C4-2B (cell line): ENCODE data around the gene PEX3.

Source experiments
- ZFX ChIP-seq: fragments of 450-650 bp; IDR thresholded peaks from 2 replicates; pipeline ENCODE4 v1.6.1; 2017
- TF ChIP-seq, protein P1 (sequence below): fragments of 450-650 bp; conservative IDR thresholded peaks from 2 replicates; pipeline ENCODE4 v1.5.1; 2017; ENCODE audit warnings: mild to moderate bottlenecking

DNA sequence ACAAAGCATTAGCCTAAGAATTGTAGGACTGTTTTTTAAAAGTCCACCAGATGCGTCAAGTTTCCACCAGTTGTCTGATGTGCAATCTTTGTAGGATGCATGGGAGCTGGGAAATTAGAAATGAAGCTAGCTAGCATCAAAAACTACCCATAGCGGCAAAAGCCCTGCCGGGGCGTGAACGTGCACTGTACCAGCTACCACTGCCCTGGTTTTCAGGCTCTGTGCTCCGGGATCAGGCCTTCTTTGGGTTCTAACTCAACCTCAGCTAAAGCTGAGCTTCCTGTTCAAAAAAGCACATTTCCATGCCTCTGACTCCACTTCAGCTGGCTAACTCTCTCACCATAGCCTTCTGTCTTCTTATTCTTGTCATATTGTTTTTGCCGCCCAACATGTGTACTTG is 87.8 kb downstream of the PEX3 start:
- TF ChIP-seq, protein P1, sequence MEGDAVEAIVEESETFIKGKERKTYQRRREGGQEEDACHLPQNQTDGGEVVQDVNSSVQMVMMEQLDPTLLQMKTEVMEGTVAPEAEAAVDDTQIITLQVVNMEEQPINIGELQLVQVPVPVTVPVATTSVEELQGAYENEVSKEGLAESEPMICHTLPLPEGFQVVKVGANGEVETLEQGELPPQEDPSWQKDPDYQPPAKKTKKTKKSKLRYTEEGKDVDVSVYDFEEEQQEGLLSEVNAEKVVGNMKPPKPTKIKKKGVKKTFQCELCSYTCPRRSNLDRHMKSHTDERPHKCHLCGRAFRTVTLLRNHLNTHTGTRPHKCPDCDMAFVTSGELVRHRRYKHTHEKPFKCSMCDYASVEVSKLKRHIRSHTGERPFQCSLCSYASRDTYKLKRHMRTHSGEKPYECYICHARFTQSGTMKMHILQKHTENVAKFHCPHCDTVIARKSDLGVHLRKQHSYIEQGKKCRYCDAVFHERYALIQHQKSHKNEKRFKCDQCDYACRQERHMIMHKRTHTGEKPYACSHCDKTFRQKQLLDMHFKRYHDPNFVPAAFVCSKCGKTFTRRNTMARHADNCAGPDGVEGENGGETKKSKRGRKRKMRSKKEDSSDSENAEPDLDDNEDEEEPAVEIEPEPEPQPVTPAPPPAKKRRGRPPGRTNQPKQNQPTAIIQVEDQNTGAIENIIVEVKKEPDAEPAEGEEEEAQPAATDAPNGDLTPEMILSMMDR = no peak
- no peak for TF ChIP-seq ZFX
